K562 treated with DMSO at 1 percent for 24 hours (cell line): ENCODE data around the gene MMUT. TPM values are rescaled to one million over a fixed set of nuclear protein-coding genes. Genes with fewer than 3 reads are reported as not detected.

Experiments used
- total RNA-seq: library from RNA; unstranded; fragments of 300-600 nt; gene quantifications from 2 replicates; pipeline ENCODE4 v1.2.3, GENCODE V29; 2022; ENCODE audit warnings: low read depth; ENCODE audit not compliant: insufficient read depth

Gene MMUT
- 11.0 and 13.8 TPM in 2 replicates for total RNA-seq

DNA sequence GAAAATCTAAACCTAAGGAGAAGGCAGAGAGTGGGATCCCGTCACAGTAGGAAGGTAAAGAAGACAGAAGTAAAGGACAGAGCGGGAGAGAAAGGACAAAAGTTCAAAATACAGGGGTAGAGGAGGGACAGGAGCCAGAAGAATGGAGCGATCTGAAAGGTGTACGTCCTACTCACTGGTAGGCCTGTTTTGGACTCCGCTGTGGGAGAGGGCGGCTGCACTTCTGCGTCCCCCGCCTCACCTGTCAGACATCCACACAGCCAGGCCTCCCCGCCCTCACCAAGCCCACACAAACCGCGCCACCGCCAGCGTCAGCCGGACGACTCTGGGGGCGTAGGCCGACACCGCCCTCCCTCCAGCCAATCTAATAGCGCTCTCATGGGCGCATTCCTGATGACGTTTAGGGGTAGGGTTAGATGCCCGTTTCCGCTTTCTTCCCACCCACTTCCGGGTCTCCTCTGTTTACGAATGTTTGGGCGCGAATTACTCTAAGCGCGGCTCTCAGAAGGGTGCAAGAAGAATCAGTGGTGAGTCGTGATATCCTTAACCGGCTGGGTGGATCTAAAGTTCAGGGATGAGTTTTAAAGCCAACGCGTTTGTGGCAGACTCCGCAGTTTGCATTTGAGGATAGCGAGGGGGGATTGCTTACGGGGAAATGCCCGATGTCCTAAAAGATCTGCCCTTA is at the start of gene MMUT, which contains the start of gene CENPQ:
Gene MMUT, minus strand, starts transcription at position 327 of the 685 bp plus-strand sequence. CDS start 3,787 bp downstream, outside the sequence.
Gene CENPQ, plus strand, starts transcription at position 444 of the 685 bp plus-strand sequence. CDS start 6,807 bp downstream, outside the sequence.

DNA sequence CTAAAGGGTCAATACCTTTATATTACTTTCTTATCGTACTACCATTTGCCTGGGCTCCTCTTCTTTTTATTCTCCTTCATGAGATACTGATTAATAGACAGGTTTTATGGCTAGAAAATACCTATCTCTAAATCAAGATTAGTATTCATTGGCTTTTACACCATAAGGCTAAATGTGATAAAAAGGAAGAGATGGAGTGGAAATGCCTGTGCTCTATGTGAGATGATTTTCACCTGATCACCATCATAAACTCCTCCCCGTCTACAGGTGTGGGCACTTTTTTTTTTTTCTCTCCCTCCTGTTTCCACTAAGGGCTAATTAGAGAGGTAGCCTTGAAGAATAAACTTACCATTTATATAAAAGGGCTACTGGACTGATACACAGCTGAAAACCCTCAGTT is 36.6 kb upstream of the MMUT start, which contains the start of gene GLYATL3:
Gene GLYATL3, plus strand, starts transcription at position 301 of the 400 bp plus-strand sequence. CDS start 12,068 bp downstream, outside the sequence.

Other genes starting within 250 kb of the MMUT start
- gene CENPQ, start 117 bp upstream of the MMUT start, total RNA-seq, result 9.8 and 12.4 TPM in 2 replicates
- gene GLYATL3, start 36.7 kb upstream of the MMUT start, total RNA-seq, result not detected in 2 replicates
- gene C6orf141, start 87.4 kb upstream of the MMUT start, total RNA-seq, result not detected in 2 replicates
- gene RHAG, start 173.6 kb upstream of the MMUT start, total RNA-seq, result 99.7 and 108 TPM in 2 replicates